ENCODE results near the gene CAPN10. TPM values are rescaled to one million over a fixed set of nuclear protein-coding genes. Genes with fewer than 3 reads are reported as not detected.
A peak's percentile ranks its signal among the peaks of the same experiment; 100 is the strongest.

CAPN10 gene
- total RNA-seq, 1 experiment from 2014 or later: 31.2 TPM

DNA sequence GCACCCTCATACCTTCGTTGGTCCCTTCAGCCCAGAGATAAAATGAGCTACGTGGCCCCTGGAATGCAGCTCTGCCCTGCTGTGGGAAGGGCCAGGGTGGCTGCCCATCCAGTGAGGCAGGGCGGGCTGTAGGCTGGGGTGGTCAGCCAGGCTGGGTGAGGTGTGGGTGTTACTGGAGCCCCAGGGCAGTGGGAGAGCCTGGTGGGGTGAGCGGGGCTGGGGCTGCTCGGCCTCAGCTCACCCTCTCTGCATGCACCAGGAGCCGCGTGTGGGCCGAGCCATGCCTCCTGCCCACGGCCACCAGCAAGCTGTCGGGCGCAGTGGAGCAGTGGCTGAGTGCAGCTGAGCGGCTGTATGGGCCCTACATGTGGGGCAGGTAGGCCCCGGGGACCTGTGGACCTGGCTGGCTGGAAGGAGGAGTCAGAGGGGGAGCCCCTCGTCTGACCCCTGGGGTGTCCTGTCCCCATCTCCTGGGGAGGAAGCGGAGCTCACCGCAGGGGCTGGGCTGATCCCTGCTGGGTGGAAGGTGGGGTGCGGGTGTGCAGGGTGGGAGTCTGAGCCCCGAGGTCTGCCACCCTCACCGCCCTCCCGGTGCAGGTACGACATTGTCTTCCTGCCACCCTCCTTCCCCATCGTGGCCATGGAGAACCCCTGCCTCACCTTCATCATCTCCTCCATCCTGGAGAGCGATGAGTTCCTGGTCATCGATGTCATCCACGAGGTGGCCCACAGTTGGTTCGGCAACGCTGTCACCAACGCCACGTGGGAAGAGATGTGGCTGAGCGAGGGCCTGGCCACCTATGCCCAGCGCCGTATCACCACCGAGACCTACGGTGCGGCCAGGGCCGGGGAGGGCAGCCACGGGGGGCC, 12.8 kb upstream of the CAPN10 start:
- no peak for DNase-seq (ENCODE audit: low read depth)

GRCh38 chr2:240574386-240575100, 12.0 kb upstream of the CAPN10 start:
- no peak for DNase-seq (ENCODE audit: low read depth)

DNA sequence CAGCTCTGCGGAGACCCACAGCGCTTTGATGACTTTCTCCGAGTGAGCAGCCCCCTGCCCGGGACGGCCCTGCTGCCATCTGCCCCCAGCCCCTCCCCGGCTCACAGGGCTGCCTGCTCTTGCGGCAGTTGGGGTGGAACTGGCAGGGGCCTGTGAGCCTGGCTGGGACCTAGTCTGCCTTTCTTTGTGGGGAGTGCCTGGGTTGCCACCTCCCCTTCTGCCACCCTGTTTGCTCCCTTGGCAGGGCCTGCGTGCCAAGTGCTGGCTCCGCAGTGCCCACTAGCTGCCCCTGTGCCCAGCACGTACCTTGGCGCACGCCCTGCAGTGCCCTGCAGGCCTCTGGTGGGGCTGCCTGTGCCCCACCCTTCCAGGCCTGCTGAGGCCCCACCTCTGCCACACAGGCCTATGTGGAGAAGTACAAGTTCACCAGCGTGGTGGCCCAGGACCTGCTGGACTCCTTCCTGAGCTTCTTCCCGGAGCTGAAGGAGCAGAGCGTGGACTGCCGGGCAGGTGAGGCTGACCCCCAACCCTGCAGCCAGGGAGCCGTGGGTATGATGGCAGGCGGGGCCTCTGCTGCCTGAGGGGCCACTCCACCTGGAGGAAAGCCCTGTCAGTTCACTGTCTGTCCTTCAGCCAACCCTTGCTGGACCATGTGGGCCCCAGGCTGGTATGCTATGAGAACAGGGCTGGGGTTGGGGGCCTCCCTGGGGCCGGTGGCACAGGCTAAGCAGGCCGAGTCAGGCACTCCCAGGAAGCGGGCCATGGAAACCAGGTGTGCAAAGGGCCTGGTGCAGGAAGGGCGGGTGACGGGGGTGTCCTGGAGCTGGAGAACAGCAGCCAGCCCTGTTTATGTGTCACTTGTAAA, 11.2 kb upstream of the CAPN10 start:
- no peak for DNase-seq (ENCODE audit: low read depth)

GRCh38 chr2:240576036-240576435, 10.5 kb upstream of the CAPN10 start:
- no peak for DNase-seq (ENCODE audit: low read depth)

DNA sequence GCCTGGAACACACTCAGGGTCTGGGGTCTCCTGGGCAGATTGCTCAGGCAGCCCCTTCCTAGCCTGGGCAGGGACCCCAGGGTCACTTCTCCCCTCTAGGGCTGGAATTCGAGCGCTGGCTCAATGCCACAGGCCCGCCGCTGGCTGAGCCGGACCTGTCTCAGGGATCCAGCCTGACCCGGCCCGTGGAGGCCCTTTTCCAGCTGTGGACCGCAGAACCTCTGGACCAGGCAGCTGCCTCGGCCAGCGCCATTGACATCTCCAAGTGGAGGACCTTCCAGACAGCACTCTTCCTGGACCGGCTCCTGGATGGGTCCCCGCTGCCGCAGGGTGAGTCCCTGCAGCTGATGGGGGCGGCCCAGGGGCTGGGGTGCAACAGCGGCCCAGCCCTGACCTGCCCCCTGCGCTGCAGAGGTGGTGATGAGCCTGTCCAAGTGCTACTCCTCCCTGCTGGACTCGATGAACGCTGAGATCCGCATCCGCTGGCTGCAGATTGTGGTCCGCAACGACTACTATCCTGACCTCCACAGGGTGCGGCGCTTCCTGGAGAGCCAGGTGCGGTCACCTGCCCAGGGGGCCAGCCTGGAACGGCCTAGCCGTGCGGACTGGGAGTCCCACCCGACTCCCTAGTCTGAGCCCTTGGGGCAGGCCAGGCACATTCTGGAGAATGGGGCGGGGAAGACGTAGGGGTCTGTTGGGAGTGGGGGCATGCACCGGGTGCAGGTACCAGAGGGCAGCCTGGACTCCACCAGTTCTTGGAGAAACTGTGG, 9.9 kb upstream of the CAPN10 start:
- no peak for DNase-seq (ENCODE audit: low read depth)

GRCh38 chr2:240577281-240578109, 9.0 kb upstream of the CAPN10 start:
- DNase-seq (ENCODE audit: low read depth): no peak

- no peak for DNase-seq (ENCODE audit: low read depth)
These were observed 8.5 kb upstream of the CAPN10 start for GRCh38 chr2:240578110-240578450.

DNA sequence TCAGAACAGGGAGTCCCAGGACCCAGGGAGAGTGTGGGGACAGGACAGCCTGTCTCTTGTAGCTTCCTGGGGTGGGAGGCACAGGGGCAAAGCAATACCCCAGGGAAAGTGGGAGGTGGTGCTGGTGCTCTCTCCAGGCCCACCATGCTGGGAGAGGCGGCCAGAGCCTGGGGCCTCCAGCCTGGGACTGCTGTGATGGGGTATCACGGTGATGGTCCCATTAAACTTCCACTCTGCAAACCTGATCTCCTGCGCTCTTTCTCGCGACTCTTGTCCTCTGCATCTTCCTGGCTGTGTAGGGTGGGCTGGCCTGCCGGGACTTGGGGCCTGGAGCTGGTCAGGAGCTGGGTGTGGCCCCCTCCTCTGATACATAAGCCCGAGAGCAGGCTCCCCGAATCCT, 8.0 kb upstream of the CAPN10 start:
- no peak for DNase-seq (ENCODE audit: low read depth)

DNA sequence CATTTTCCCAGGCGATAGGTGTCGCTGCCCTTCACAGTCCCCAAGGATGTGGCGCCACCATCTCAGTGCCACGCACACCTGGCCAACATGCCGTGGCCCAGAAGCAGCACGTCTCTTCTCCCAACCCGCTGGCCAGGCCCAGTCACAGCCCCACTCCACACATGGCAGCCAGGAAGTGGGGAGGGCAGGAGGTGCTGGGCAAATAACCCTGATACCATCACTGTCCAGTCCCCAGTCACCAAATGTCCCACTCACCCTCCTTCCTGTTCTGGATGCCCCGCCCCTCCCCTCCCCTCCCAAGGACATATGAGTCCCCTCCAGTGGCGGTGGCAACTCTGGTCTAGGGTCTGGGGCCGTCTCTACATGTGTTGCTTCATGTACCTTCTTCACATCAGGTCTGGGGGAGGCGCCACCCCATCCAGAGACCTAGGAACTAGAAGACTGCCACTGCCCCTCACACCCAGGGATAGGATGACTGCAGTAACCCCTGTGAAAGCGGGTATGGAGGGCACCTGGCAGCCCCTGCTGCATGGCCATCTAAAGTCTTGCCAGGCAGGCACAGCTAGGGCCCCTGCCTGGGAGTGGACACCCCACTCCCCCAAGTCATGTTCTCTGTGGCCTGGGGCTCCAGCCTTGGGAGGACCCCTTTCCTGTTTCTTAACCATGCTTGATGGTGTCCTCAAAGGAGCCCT, 7.3 kb upstream of the CAPN10 start:
- no peak for DNase-seq (ENCODE audit: low read depth)

GRCh38 chr2:240579771-240580614, 6.5 kb upstream of the CAPN10 start:
- peak; percentile 83 for DNase-seq (ENCODE audit: low read depth)

DNA sequence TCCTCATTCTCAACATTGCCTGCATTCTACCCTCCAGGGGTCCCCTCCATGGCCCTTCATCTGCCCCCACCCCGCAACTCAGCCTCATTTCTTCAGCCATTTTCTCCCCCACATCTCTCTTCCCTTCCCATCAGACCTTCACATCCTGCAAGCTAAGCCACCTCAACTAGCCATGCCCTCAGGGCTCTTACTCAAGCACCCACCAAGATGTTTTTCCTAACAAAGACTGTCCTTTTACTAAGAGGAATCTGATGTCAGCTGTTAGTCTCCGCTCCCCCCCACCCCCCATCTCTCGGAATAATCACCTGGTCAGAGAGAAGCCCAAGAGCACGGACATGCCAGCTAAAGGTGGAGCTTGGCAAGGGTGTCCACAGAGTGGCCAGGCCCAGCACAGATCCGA, 4.7 kb upstream of the CAPN10 start:
- no peak for DNase-seq (ENCODE audit: low read depth)

- DNase-seq (ENCODE audit: low read depth): no peak
These were observed 3.8 kb upstream of the CAPN10 start for GRCh38 chr2:240582781-240583180.

- DNase-seq (ENCODE audit: low read depth): no peak
These were observed 2.8 kb upstream of the CAPN10 start for GRCh38 chr2:240583774-240584173.

DNA sequence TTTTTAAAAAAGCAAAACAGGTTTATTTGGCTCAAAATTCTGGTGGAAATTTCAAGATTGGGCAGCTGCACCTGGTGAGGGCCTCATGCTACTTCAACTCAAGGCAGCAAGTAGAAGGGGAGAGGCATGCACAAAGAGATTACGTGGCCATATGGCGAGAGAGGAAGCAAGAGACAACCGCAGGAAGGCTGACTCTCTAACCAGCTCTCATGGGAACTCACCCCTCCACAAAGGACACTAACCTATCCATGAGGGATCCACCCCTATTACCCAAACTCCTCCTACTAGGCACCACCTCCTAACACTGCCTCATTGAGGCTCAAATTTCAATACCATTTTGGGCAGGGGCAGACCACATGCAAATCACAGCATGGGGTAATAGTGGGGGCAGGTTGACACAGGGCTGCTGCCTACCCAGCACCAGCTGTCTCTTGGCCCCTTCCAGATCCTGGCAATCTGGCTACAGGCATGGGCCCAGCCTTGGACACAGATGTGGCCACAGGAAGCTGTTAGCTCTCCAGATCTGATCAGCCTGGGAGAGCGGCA, 2.0 kb upstream of the CAPN10 start:
- peak; percentile 60 for DNase-seq (ENCODE audit: low read depth)

DNA sequence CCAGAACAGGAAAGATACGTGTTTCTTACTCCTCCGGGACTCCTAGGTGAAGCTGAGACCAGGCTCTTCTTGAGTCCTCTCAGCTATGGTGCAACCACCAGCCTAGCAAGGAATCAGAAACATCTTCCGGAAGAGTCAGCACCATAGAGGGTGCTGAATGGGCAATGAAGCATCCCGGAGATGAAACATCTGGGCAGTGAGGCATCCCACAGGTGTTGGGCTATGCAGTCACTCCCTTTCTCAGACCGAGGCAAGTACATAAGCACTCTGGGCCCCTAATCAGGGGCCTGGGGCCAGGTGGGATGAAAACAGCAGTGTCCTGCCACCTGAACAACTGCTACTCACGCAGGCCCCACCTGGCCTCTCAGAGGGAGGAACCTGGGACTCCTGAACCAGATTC, 1.4 kb upstream of the CAPN10 start:
- no peak for DNase-seq (ENCODE audit: low read depth)

GRCh38 chr2:240585681-240586197, 795 bp upstream of the CAPN10 start:
- DNase-seq (ENCODE audit: low read depth): no peak

- no peak for DNase-seq (ENCODE audit: low read depth)
These were observed 626 bp downstream of the CAPN10 start for GRCh38 chr2:240586919-240587800.

All from HT1080 (cell line).